ENCODE measurements around the gene ALKBH6.

GRCh38 chr19:36027696-36028095 lies 13.7 kb upstream of the ALKBH6 start:
- TF ChIP-seq CTCF (optimal IDR thresholded peaks at IDR 0.05 in 1 of 3, IDR thresholded peaks at IDR 0.05 in 1 of 3, conservative IDR thresholded peaks at IDR 0.05 in 1 of 3; ENCODE audit: extremely low read depth in 1 of 3, insufficient read depth in 2 of 3, low read length in 3 of 3), result no peak
- no peak for TF ChIP-seq EZH2 (IDR thresholded peaks at IDR 0.05; ENCODE audit: low read length)
